Activated CD8-positive, alpha-beta T cell treated with anti-CD3 and anti-CD28 coated beads, Interleukin-2, amount 10 ng/mL, durations not matched to agents 7 days and 5 days (primary cell): ENCODE results near the gene MMP25. TPM values are rescaled to one million over a fixed set of nuclear protein-coding genes. Genes with fewer than 3 reads are reported as not detected.

Experiments used
- ATAC-seq: fragments of 150-1000 bp; cut with Tn5 transposase; one replicate; pipeline ENCODE4 v1.10.0; 2021; ENCODE audit warnings: moderate library complexity
- CTCF ChIA-PET: fragments of 350-600 bp; sonication (Branson Sonifier 250); formaldehyde crosslinking; loops from one replicate; lab custom pipeline; 2021; ENCODE audit warnings: antibody characterized with exemption; lab: Charles Lee
- POLR2A ChIA-PET: fragments of 350-600 bp; sonication (Branson Sonifier 250); formaldehyde crosslinking; loops from one replicate; lab custom pipeline; 2021; ENCODE audit warnings: antibody characterized with exemption; lab: Charles Lee
- DNase-seq: peaks from one replicate; pipeline ENCODE4 v3.0.0-alpha.2; 2020
- H3K27ac Mint-ChIP-seq: one replicate; pipeline ENCODE4 v1.8.0; 2021; ENCODE audit warnings: mild to moderate bottlenecking, mixed read lengths
- H3K27me3 Mint-ChIP-seq: one replicate; pipeline ENCODE4 v1.8.0; 2021; ENCODE audit warnings: low read depth, mixed read lengths
- H3K36me3 Mint-ChIP-seq: one replicate; pipeline ENCODE4 v1.8.0; 2021; ENCODE audit warnings: low read depth, mixed read lengths
- H3K4me1 Mint-ChIP-seq: one replicate; pipeline ENCODE4 v1.8.0; 2021; ENCODE audit warnings: low read depth, mixed read lengths
- H3K4me3 Mint-ChIP-seq: one replicate; pipeline ENCODE4 v1.8.0; 2021; ENCODE audit warnings: mild to moderate bottlenecking, mixed read lengths
- H3K9me3 Mint-ChIP-seq: one replicate; pipeline ENCODE4 v1.8.0; 2022; ENCODE audit warnings: mixed read lengths; ENCODE audit not compliant: insufficient read depth
- total RNA-seq, 2 experiments: library from RNA; stranded (reverse); gene quantifications; one replicate each; pipeline ENCODE4 v1.2.3, GENCODE V29; 2021

Gene MMP25
- total RNA-seq, 2 experiments from 2014 or later: 58.0 to 66.1 TPM

GRCh38 chr16:3057181-3058138 lies 11.1 kb downstream of the MMP25 start:
- POLR2A ChIA-PET: interaction anchor here (0.9 to 4.3 kb wide), 8 partner anchors 8 to 68 kb away, joined by 3 to 19 read pairs (median 6); partner anchors contain the start of gene IL32
- H3K4me3 Mint-ChIP-seq: peak overlapping the region; percentile 94
- no peaks in the 10 kb centered on the region for H3K9me3 Mint-ChIP-seq
- H3K4me1 Mint-ChIP-seq: peaks cover 70% of the 10 kb centered on the region
- CTCF ChIA-PET: interaction anchor here (0.9 to 3.7 kb wide), 29 partner anchors 8 to 400 kb away, joined by 3 to 230 read pairs (median 9); partner anchors contain the start of genes HCFC1R1, IL32, MMP25 and THOC6
- H3K27ac Mint-ChIP-seq: peak overlapping the region; percentile 95
- DNase-seq (no peak), ATAC-seq (no peak)
- no peaks in the 10 kb centered on the region for H3K27me3 Mint-ChIP-seq
- peaks cover 62% of the 10 kb centered on the region for H3K36me3 Mint-ChIP-seq

- CTCF ChIA-PET: interaction anchor here (0.6 to 3.7 kb wide), 37 partner anchors 10 to 399 kb away, joined by 3 to 230 read pairs (median 6); partner anchors contain the start of genes HCFC1R1, MMP25, THOC6 and TNFRSF12A
- H3K4me3 Mint-ChIP-seq: peak overlapping the region; percentile 94
- ATAC-seq (peak; percentile 56), DNase-seq (peak; percentile 81)
- peak overlapping the region; percentile 95 for H3K27ac Mint-ChIP-seq
- H3K4me1 Mint-ChIP-seq: peaks cover 71% of the 10 kb centered on the region
- no peaks in the 10 kb centered on the region for H3K9me3 Mint-ChIP-seq
- no peaks in the 10 kb centered on the region for H3K27me3 Mint-ChIP-seq
- POLR2A ChIA-PET: interaction anchor here (0.7 to 4.3 kb wide), 15 partner anchors 9 to 108 kb away, joined by 3 to 27 read pairs (median 6); partner anchors contain the start of genes ZNF213 and ZSCAN10
- H3K36me3 Mint-ChIP-seq: peaks cover 61% of the 10 kb centered on the region
These were observed 12.0 kb downstream of the MMP25 start for GRCh38 chr16:3058139-3059030.

GRCh38 chr16:3059041-3059722 lies 12.8 kb downstream of the MMP25 start:
- ATAC-seq (peak; percentile 83), DNase-seq (peak; percentile 90)
- no peaks in the 10 kb centered on the region for H3K27me3 Mint-ChIP-seq
- peaks cover 71% of the 10 kb centered on the region for H3K4me1 Mint-ChIP-seq
- peak overlapping the region; percentile 94 for H3K27ac Mint-ChIP-seq
- peaks cover 56% of the 10 kb centered on the region for H3K36me3 Mint-ChIP-seq
- CTCF ChIA-PET: interaction anchor here (0.7 to 3.7 kb wide), 41 partner anchors 10 to 398 kb away, joined by 3 to 230 read pairs (median 6); partner anchors contain the start of genes HCFC1R1, MMP25, THOC6 and TNFRSF12A
- POLR2A ChIA-PET: interaction anchor here (0.8 to 4.3 kb wide), 18 partner anchors 8 to 107 kb away, joined by 3 to 27 read pairs (median 4); partner anchors contain the start of genes ZNF213 and ZSCAN10
- peak overlapping the region; percentile 94 for H3K4me3 Mint-ChIP-seq
- no peaks in the 10 kb centered on the region for H3K9me3 Mint-ChIP-seq

- POLR2A ChIA-PET: interaction anchor here (0.8 to 4.3 kb wide), 14 partner anchors 9 to 106 kb away, joined by 3 to 27 read pairs (median 4); partner anchors contain the start of gene ZSCAN10
These were observed 13.4 kb downstream of the MMP25 start for GRCh38 chr16:3059723-3060242.

GRCh38 chr16:3060339-3061127 lies 14.2 kb downstream of the MMP25 start:
- peaks cover 72% of the 10 kb centered on the region for H3K4me1 Mint-ChIP-seq
- POLR2A ChIA-PET: interaction anchor here (1.0 to 2.5 kb wide), 7 partner anchors 9 to 98 kb away, joined by 3 to 27 read pairs (median 4); no protein-coding TSS in a partner anchor
- CTCF ChIA-PET: interaction anchor here (0.9 to 7.4 kb wide), 13 partner anchors 9 to 107 kb away, joined by 3 to 230 read pairs (median 29); partner anchors contain the start of genes MMP25 and ZNF213
- H3K27ac Mint-ChIP-seq: peak overlapping the region; percentile 91
- peaks cover 47% of the 10 kb centered on the region for H3K36me3 Mint-ChIP-seq
- no peaks in the 10 kb centered on the region for H3K27me3 Mint-ChIP-seq
- H3K9me3 Mint-ChIP-seq: no peaks in the 10 kb centered on the region
- DNase-seq (no peak), ATAC-seq (no peak)
- H3K4me3 Mint-ChIP-seq: peak overlapping the region; percentile 77

More at GRCh38 chr16:3059723-3060242, 13.4 kb downstream of the MMP25 start:
- peak overlapping the region; percentile 77 for H3K4me3 Mint-ChIP-seq
- peaks cover 72% of the 10 kb centered on the region for H3K4me1 Mint-ChIP-seq
- peaks cover 51% of the 10 kb centered on the region for H3K36me3 Mint-ChIP-seq
- CTCF ChIA-PET: interaction anchor here (0.7 to 3.7 kb wide), 19 partner anchors 10 to 108 kb away, joined by 3 to 230 read pairs (median 14); partner anchors contain the start of genes MMP25 and ZNF213
- ATAC-seq (no peak), DNase-seq (no peak)
- peak overlapping the region; percentile 91 for H3K27ac Mint-ChIP-seq
- H3K27me3 Mint-ChIP-seq: no peaks in the 10 kb centered on the region
- H3K9me3 Mint-ChIP-seq: no peaks in the 10 kb centered on the region

- DNase-seq: no peak
- peaks cover 49% of the 10 kb centered on the region for H3K36me3 Mint-ChIP-seq
- CTCF ChIA-PET: interaction anchor here (0.8 to 7.4 kb wide), 7 partner anchors 13 to 67 kb away, joined by 3 to 74 read pairs (median 7); no protein-coding TSS in a partner anchor
- ATAC-seq: no peak
- no peaks in the 10 kb centered on the region for H3K27me3 Mint-ChIP-seq
- no peak overlapping the region for H3K4me3 Mint-ChIP-seq
- POLR2A ChIA-PET: interaction anchor here (6.3 kb wide), 1 partner anchor 14 kb away, joined by 68 read pairs; no protein-coding TSS in a partner anchor
- H3K4me1 Mint-ChIP-seq: peaks cover 63% of the 10 kb centered on the region
- no peak overlapping the region for H3K27ac Mint-ChIP-seq
- no peaks in the 10 kb centered on the region for H3K9me3 Mint-ChIP-seq
These were observed 16.2 kb downstream of the MMP25 start for GRCh38 chr16:3062553-3062952.

GRCh38 chr16:3063625-3064386 lies 17.4 kb downstream of the MMP25 start:
- peak overlapping the region; percentile 77 for H3K27ac Mint-ChIP-seq
- H3K27me3 Mint-ChIP-seq: no peaks in the 10 kb centered on the region
- POLR2A ChIA-PET: interaction anchor here (0.7 to 6.3 kb wide), 3 partner anchors 13 to 66 kb away, joined by 3 to 68 read pairs (median 3); no protein-coding TSS in a partner anchor

GRCh38 chr16:3065069-3065741 lies 18.8 kb downstream of the MMP25 start, which contains the start of gene IL32:
Gene IL32, plus strand, starts transcription at chr16:3065640. Its CDS starts 172 bp downstream, at chr16:3065812.
- peaks cover 58% of the 10 kb centered on the region for H3K36me3 Mint-ChIP-seq
- ATAC-seq: peak; percentile 52
- no peaks in the 10 kb centered on the region for H3K27me3 Mint-ChIP-seq

More at GRCh38 chr16:3063625-3064386, 17.4 kb downstream of the MMP25 start:
- ATAC-seq (no peak), DNase-seq (no peak)
- CTCF ChIA-PET: interaction anchor here (0.9 to 7.4 kb wide), 12 partner anchors 12 to 95 kb away, joined by 3 to 74 read pairs (median 6); no protein-coding TSS in a partner anchor
- H3K4me3 Mint-ChIP-seq: peak overlapping the region; percentile 100
- H3K9me3 Mint-ChIP-seq: no peaks in the 10 kb centered on the region
- H3K36me3 Mint-ChIP-seq: peaks cover 54% of the 10 kb centered on the region
- H3K4me1 Mint-ChIP-seq: peaks cover 70% of the 10 kb centered on the region

More at GRCh38 chr16:3065069-3065741, 18.8 kb downstream of the MMP25 start, which contains the start of gene IL32:
- POLR2A ChIA-PET: interaction anchor here (0.9 to 6.3 kb wide), 9 partner anchors 9 to 69 kb away, joined by 3 to 68 read pairs (median 4); partner anchors contain the start of gene ZNF213
- CTCF ChIA-PET: interaction anchor here (0.7 to 7.4 kb wide), 11 partner anchors 8 to 94 kb away, joined by 3 to 74 read pairs (median 5); partner anchors contain the start of gene ZNF213
- peak; percentile 78 for DNase-seq
- H3K4me1 Mint-ChIP-seq: peaks cover 74% of the 10 kb centered on the region
- no peaks in the 10 kb centered on the region for H3K9me3 Mint-ChIP-seq
- peak within 1 kb of the TSS; percentile 99 for H3K27ac Mint-ChIP-seq
- peak within 1 kb of the TSS; percentile 100 for H3K4me3 Mint-ChIP-seq
